GM21825 (cell line): ENCODE measurements around the gene CHSY1.
A peak's percentile ranks its signal among the peaks of the same experiment; 100 is the strongest.
"Not testable (repeated sequence)": the region's sequence is repeated elsewhere in the genome, so short reads cannot be mapped to it uniquely, and the experiment has no call there.

Source experiments
- ATAC-seq: cut with Tn5 transposase; IDR thresholded peaks from one replicate; pipeline ENCODE4 v1.9.1; 2021; ENCODE audit warnings: mild to moderate bottlenecking, moderate library complexity; ENCODE audit not compliant: unreplicated experiment

CHSY1 gene, protein sequence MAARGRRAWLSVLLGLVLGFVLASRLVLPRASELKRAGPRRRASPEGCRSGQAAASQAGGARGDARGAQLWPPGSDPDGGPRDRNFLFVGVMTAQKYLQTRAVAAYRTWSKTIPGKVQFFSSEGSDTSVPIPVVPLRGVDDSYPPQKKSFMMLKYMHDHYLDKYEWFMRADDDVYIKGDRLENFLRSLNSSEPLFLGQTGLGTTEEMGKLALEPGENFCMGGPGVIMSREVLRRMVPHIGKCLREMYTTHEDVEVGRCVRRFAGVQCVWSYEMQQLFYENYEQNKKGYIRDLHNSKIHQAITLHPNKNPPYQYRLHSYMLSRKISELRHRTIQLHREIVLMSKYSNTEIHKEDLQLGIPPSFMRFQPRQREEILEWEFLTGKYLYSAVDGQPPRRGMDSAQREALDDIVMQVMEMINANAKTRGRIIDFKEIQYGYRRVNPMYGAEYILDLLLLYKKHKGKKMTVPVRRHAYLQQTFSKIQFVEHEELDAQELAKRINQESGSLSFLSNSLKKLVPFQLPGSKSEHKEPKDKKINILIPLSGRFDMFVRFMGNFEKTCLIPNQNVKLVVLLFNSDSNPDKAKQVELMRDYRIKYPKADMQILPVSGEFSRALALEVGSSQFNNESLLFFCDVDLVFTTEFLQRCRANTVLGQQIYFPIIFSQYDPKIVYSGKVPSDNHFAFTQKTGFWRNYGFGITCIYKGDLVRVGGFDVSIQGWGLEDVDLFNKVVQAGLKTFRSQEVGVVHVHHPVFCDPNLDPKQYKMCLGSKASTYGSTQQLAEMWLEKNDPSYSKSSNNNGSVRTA

DNA sequence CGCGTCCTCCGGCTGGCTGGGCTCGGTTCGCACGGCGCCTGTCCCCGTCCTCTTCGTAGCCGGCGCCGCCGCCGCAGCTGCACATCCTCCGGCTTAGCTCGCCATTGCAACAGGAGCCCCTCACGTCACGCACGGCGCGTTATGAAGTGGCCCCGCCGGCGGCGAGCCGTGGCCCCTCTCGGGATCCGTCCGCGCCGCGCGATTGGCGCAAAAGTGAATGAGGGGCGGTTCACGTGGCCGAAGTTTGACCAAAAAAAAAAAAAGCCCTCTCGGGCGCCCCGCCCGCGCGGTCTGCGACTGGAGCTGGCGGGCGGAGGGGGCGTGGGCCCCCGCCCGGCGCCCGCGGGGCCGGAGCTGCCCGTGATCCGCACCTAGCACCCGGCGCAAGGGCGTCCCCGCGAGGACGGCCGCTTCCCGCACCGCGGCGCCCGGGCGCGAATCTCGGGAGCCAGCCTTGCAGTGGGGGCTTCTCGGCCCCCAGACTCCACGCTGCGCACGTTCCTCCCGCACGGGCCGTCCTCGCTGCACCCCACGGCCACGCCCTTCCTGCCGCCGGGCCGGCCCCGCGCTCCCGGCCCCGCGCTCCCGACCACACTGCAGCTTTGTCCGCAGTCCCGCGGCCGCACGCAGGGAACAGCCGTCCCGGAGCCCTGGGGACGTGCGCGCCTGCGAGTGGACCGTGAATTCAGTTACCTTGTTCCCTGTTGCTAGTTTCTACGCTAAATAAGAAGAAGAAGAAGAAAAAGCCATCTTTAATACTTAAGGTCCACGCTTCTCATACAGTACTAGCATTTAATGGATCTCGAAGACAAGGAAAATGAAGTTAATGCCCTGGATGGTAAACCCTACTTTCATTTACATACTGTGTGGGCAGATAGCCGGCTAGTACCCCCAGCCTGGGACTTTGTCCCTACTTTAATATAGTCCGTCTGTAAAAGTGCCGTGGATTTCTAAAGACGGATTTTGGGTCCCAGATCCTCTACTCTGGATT lies at the start of gene CHSY1:
TSS of gene CHSY1 (minus strand) at position 219 of the 991 bp plus-strand sequence. CDS start 592 bp downstream, outside the sequence.
- peak; percentile 62 for ATAC-seq

DNA sequence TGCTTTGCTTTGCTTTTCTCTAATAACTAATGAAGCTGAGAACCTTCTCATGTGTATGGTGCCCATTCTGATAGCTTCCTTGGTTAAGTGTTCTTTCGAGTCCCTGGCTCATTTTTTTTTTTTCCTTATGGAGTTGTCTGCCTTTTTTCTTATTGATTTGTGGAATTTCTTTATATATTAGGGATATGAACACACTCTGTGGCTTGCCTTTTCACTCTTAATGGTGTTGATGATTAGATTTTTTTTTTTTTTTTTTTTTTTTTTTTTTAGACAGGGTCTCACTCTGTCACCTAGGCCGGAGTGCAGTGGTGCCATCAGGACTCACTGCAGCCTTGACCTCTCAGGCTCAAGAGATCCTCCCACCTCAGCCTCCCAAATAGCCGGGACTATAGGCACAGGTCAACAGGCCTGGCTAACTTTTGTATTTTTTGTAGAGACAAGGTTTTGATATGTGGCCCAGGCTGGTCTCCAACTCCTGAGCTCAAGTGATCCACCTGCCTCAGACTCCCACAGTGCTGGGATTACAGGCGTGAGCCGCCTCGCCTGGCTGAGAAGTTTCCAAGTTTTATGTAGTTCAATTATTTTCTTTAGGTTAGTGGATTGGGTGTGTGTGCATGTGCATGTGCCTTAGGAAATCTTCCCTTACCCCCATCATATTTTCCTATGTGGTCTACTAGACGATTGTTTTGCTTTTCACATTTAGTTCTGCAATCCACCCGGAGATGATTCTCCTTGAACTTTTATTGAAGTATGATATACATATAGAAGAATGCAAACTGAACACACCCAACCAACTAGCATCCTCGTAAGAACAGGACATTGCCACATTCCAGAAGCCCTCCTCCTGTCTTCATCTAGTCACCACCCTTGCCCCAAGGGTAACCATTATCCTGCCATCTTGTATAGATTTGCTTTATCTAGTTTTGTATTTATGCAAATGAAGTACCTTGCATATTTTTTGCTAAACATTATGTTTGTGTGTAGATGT lies 44.9 kb upstream of the CHSY1 start:
- ATAC-seq: no peak

GRCh38 chr15:101295607-101296161 lies 43.8 kb upstream of the CHSY1 start:
- no peak for ATAC-seq

DNA sequence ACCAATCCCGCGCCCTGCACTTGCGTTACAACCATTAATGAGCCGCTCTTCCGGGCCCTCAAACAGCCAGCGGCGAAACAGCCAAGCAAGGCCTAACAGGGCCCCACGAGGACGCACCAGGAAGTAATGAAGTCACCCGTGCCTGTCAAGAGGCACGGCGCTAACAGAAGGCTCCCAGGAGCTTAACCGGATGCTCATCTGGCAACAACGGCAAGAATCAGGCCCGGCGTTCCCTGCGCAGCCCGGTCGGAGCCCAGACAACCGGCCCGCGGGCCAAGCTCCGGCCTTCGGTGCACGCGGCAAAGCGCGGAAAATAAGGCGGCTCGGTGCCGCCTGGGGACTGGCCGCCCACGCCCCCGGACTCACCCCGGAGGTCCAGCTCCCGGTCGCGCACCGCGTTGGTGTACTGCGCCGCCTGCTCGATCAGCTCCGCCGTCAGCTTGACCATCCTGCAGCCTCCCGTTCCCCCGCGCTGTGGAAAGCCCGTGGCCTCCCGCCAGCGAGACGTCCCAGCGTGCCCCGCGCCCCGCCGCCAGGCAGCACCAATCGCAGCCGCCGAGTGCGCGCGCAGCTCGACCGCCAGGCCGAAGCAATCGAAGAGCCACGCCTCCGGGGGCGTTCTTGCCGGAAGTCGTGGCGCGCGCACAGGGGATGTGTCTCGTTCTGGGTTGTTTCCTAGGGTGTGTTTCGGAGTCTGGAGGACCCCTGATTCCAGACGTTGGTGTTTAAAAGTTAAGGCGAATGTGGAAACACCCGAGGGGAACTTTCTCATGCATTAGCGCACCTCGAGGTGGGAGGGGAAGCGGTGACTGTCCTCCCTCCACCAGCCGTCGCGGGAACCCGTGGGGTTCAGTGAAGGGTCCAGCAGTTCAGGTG lies 43.1 kb upstream of the CHSY1 start, which contains the start of gene SNRPA1:
TSS of gene SNRPA1 (minus strand) at position 518 of the 876 bp plus-strand sequence. CDS start at position 448, 70 bp downstream.
- ATAC-seq: peak; percentile 71

DNA sequence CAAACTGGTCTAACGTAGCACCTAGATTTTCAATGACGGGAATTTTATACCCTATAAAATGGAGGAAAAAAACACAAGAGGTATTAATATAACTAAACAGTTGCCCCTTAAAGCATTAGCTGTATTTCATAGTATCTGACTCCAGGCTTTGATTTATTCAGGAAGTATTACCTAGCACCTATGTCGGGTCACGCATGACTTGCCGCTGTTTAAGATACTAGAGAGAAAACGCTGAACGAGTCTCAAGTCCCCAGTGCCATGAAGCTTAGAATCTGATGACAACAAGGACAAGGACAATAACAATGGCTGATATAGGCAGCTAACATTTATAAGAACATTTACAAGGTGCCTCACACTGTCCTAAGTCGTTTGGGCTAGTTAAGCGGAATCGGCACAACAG lies 41.3 kb upstream of the CHSY1 start:
- no peak for ATAC-seq

- ATAC-seq: no peak
These were observed 37.2 kb upstream of the CHSY1 start for GRCh38 chr15:101288905-101289513.

DNA sequence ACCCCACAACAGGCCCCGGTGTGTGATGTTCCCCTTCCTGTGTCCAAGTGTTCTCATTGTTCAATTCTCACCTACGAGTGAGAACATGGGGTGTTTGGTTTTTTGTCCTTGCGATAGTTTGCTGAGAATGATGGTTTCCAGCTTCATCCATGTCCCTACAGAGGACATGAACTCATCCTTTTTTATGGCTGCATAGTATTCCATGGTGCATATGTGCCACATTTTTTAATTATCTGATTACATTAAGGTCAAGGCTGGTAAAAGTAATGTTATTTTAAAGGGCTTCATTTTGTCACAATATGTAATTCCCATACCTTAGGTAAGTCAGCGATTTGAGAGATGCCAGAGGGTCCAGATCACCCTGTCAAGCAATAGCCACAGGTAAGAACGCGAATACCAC lies 35.5 kb upstream of the CHSY1 start:
- ATAC-seq: not testable (repeated sequence)

GRCh38 chr15:101286471-101287114 lies 34.7 kb upstream of the CHSY1 start:
- ATAC-seq: no peak

DNA sequence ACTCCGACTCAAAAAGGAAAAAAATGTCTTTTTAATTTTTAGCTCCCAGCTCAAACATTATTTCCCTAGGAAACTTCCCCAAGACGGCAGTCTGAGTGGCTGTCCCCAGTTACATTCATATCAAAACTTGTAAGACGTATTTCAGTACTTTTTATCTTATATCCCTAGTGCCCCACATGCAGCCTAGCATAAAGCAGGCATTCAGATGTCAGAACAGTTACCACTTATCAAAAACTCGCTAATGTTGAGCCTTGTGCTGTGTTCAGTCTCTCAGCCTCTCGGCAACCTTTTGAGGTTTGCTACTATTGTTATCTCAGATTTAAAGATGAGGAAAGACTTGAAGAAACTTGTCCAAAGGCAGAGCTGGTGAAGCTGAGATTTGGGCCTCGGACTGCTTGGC lies 32.1 kb upstream of the CHSY1 start:
- no peak for ATAC-seq

DNA sequence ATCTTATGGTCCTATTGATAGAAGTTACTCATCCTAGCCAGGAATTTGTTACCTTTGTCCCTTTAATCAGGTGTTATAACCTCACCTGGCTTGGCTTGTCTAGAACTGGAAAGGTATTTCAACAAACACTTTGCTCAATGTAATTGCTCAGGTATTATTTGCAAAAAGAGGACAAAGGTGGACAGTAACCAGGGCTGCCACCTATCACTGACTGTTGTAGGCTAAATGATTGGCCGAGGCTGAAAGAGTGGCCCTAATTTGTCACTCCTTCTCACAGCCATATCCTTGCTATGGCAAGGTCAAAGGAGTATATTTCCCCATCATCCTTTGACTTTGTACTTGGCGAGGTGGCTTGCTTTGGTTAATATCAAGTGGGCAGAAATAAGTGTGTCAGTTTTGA lies 28.2 kb upstream of the CHSY1 start:
- ATAC-seq: no peak

DNA sequence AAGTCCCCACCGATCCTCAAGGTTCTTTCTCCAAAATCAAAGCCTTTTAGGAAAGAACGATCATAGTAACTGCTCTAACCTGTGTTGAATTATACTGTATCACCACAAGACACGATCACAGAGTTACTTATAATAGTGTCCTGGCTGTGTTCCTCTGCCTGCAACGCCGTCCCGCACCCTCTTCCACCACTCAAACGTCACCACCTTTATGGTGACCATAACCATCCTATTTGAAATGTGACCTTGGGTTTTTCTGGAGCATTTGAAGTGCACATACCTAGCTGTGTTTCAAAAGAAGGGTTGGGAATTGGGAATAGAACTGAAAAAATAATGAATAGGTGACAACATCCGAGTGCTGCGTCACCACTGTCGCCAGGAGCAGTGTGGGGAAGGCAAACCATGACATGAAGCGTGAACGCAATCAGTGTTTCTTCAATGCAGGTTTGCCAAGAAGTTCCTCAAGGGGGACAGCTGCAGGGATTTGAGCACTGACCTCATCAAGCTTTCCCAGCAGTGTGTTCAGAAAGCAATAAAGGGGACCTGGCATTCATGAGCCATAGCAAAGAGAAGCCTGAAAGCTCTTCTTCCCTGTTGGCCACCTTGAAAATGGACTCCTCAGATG lies 26.2 kb upstream of the CHSY1 start:
- ATAC-seq: no peak

DNA sequence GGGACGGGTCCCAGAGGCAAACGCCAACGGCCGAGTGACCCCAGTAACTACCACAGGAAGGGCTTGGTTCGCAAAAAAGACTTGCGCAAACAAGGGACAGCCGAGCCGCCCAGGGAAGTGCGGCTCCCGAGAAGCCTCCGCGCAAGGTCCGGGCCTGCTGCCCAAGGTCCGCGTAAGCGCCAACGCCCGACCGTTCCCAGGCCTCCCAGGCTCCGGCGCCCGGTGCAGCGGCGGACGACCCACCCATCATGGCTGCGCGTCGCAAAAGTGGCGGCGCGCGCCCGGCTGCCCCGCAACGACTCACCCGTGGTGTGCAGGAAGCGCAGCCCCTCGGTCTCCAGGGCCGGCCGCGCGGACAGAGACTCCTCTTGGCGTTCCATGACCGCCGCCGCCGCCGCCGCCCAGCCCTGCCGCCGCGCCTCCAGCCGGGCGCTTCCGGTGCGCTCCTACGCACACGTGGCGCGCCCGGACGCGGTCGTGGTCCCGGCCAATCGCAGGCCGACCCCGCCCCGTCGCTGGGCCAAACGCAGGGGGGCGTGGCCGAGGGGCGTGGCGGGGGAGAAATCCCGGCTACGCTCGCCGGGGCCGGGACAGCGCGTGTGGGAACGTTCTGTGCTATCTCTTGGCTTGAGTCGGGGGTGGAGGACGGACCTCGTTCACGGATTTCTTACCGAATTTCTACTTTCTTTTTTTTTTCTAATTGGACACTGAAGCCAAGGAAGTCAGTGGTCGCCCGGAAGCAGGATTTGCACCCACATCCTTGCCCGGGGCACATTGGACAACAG lies 25.4 kb upstream of the CHSY1 start, which contains the start of gene SELENOS:
TSS of gene SELENOS (minus strand) at position 448 of the 785 bp plus-strand sequence. CDS start at position 380, 68 bp downstream.
- ATAC-seq: peak; percentile 89

- peak; percentile 26 for ATAC-seq
These were observed 24.7 kb upstream of the CHSY1 start for GRCh38 chr15:101276501-101277037.

GRCh38 chr15:101275018-101275417 lies 23.2 kb upstream of the CHSY1 start:
- no peak for ATAC-seq

DNA sequence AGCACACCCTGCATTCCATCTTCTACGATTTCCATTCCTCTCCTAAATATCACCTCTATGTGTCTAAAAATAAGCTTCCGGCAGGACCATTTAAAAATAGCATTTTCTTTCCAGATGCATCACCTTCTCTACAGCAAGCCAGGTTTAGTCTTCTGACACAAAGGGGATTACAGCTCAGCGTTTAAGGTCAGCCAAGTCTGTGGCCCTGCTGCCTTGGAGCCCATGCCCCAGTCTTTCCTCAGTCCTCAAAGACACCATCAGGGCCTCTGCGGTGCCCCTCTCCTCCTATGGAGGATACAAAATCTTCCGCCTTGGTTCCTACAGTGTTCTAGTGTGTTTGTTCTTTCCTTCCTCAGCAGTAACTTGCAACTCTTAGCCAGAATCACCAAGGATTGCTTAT lies 21.7 kb upstream of the CHSY1 start:
- ATAC-seq: no peak

GRCh38 chr15:101272584-101272983 lies 20.7 kb upstream of the CHSY1 start:
- no peak for ATAC-seq
